Calu3 (cell line): Measurements from ENCODE around the gene TRPC6. TPM values are rescaled to one million over a fixed set of nuclear protein-coding genes. Genes with fewer than 3 reads are reported as not detected.

Experiments used
- BruUV-seq: library from RNA; stranded (reverse); fragments of 400-500 nt; replicated peaks from 2 replicates; lab custom pipeline; 2021; lab: Mats Ljungman, UMichigan
- CTCF ChIA-PET: fragments of 300-600 bp; sonication (Branson Sonifier 250); formaldehyde crosslinking; loops from one replicate; lab custom pipeline; 2022; ENCODE audit warnings: antibody characterized with exemption; lab: Charles Lee
- DNase-seq: peaks from one replicate; pipeline ENCODE4 v3.0.0; 2022
- H3K27ac Mint-ChIP-seq: one replicate; pipeline ENCODE4 v1.8.0; 2022; ENCODE audit warnings: mixed read lengths; ENCODE audit not compliant: unreplicated experiment
- H3K27me3 Mint-ChIP-seq: one replicate; pipeline ENCODE4 v1.8.0; 2022; ENCODE audit warnings: mixed read lengths; ENCODE audit not compliant: unreplicated experiment
- H3K36me3 Mint-ChIP-seq: one replicate; pipeline ENCODE4 v1.8.0; 2022; ENCODE audit warnings: mild to moderate bottlenecking, moderate library complexity, mixed read lengths; ENCODE audit not compliant: insufficient read depth, unreplicated experiment
- H3K4me1 Mint-ChIP-seq: one replicate; pipeline ENCODE4 v1.8.0; 2022; ENCODE audit warnings: mild to moderate bottlenecking, low read depth, mixed read lengths; ENCODE audit not compliant: unreplicated experiment
- H3K4me3 Mint-ChIP-seq: one replicate; pipeline ENCODE4 v1.8.0; 2022; ENCODE audit warnings: mild to moderate bottlenecking, low read depth, moderate library complexity, mixed read lengths; ENCODE audit not compliant: unreplicated experiment
- H3K9me3 Mint-ChIP-seq: one replicate; pipeline ENCODE4 v1.8.0; 2022; ENCODE audit warnings: low read depth, mixed read lengths; ENCODE audit not compliant: unreplicated experiment
- CTCF ChIP-seq: fragments of 200-600 bp; IDR thresholded peaks from one replicate; pipeline ENCODE4 v1.8.0; 2022; ENCODE audit warnings: antibody characterized with exemption; ENCODE audit not compliant: unreplicated experiment
- intact Hi-C: fragments of 100-400 bp; cut with micrococcal nuclease; formaldehyde crosslinking; loops from one replicate; pipeline ENCODE4 v1.10.0; 2022; ENCODE audit not compliant: unreplicated experiment
- total RNA-seq: library from RNA; stranded (reverse); gene quantifications from 2 replicates; pipeline ENCODE4 v1.2.3, GENCODE V29; 2022

Gene TRPC6
- total RNA-seq, 1 experiment from 2014 or later, result not detected

- CTCF ChIA-PET, result interaction anchor here (0.6 kb wide), 1 partner anchor 454 kb away, joined by 12 read pairs; no protein-coding TSS in a partner anchor
- H3K27me3 Mint-ChIP-seq, result no peaks in the 10 kb centered on the region
- H3K9me3 Mint-ChIP-seq, result no peaks in the 10 kb centered on the region
- H3K4me1 Mint-ChIP-seq, result no peaks in the 10 kb centered on the region
- no peak overlapping the region for H3K27ac Mint-ChIP-seq
- no TSS peak for BruUV-seq
- intact Hi-C loops, result no loop called here
- no peaks in the 10 kb centered on the region for H3K36me3 Mint-ChIP-seq
- DNase-seq, result no peak
- H3K4me3 Mint-ChIP-seq, result no peak overlapping the region
- TF ChIP-seq CTCF, result no peak
Observed at GRCh38 chr11:101497291-101497690, 86.5 kb downstream of the TRPC6 start.

- no peaks in the 10 kb centered on the region for H3K9me3 Mint-ChIP-seq
- H3K4me1 Mint-ChIP-seq, result no peaks in the 10 kb centered on the region
- intact Hi-C loops, result no loop called here
- no TSS peak for BruUV-seq
- no peak for DNase-seq
- H3K4me3 Mint-ChIP-seq, result no peak overlapping the region
- CTCF ChIA-PET, result no interaction called here
- no peak for TF ChIP-seq CTCF
- no peak overlapping the region for H3K27ac Mint-ChIP-seq
- H3K36me3 Mint-ChIP-seq, result no peaks in the 10 kb centered on the region
- no peaks in the 10 kb centered on the region for H3K27me3 Mint-ChIP-seq
Observed at GRCh38 chr11:101487775-101488174, 96.0 kb downstream of the TRPC6 start.

- Mint-ChIP-seq H3K9me3 (no peaks in the 10 kb centered on the region), H3K27ac (no peak overlapping the region), H3K36me3 (no peaks in the 10 kb centered on the region), H3K27me3 (no peaks in the 10 kb centered on the region), H3K4me3 (no peak overlapping the region), H3K4me1 (no peaks in the 10 kb centered on the region)
- BruUV-seq, result no TSS peak
- CTCF ChIA-PET, result no interaction called here
- intact Hi-C loops, result no loop called here
- no peak for TF ChIP-seq CTCF
- DNase-seq, result no peak
Observed at GRCh38 chr11:101482556-101483124, 101.2 kb downstream of the TRPC6 start.

GRCh38 chr11:101478587-101479369 lies 105.0 kb downstream of the TRPC6 start:
- H3K27ac Mint-ChIP-seq, result no peak overlapping the region
- BruUV-seq, result no TSS peak
- no peaks in the 10 kb centered on the region for H3K9me3 Mint-ChIP-seq
- intact Hi-C loops, result no loop called here
- no peak overlapping the region for H3K4me3 Mint-ChIP-seq
- TF ChIP-seq CTCF, result no peak
- DNase-seq, result no peak
- no peaks in the 10 kb centered on the region for H3K36me3 Mint-ChIP-seq
- H3K4me1 Mint-ChIP-seq, result no peaks in the 10 kb centered on the region
- CTCF ChIA-PET, result no interaction called here
- no peaks in the 10 kb centered on the region for H3K27me3 Mint-ChIP-seq
